Measurements from ENCODE around the gene CEP55. TPM values are rescaled to one million over a fixed set of nuclear protein-coding genes. Genes with fewer than 3 reads are reported as not detected.
A peak's percentile ranks its signal among the peaks of the same experiment; 100 is the strongest.

Gene CEP55
- polyA plus RNA-seq, 10 donors: 7.1 to 13.7 (median 9.3) TPM

DNA sequence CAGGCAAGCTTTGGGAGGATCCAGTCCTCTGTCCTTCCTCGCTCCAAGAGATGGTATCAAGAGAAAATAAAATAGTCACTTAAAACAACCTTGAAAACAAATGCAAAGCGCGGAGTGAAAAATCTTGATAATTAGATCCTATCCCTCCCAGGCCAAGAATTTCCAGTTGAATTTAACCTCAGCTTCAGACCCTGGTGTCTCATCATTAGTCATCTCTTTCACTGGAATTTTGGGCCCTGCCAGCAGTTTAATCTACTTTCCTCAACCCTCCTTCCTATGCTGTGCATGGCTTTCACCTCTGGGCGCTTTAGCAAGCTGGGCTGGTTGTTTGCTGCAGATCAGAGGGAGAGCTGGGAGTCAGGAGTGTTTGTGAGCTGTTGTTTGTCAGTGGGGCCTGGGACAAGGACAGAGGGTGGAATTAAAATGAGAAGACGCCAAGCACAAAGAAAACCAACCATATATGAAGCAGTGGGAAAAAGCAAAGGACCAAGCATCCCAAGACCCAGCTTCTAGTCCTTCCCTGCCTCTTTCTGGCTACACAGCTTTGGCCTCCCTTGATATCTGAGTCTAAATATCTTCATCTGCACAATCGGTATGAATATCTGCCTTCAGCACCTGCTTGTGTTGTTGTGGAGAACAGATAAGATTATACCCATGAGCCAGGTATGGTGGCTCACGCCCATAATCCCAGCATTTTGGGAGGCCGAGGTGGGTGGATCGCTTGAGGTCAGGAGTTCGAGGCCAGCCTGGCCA, 27.8 kb upstream of the CEP55 start:
- peak in 1 of 3 donors; percentile 89 for DNase-seq

DNA sequence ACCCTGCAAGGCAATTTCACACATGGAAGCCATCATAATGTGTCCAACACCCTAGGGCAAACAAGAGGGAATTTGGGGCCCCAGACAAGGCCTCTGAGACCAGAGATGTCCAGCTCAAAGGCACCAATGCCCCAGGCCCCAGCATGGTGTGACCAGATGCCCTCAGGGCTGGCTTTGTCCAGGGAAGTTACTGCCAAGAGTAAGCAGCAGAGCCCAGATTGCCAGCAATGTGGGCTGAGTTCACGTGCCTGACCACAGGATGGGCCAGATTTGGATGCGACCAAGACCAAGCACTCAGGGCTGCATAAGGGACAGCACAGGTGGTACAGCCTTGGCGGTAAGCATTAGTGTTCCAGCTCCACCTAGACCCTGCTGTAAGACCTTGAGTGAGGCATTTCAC, 27.0 kb upstream of the CEP55 start:
- no peak for DNase-seq

DNA sequence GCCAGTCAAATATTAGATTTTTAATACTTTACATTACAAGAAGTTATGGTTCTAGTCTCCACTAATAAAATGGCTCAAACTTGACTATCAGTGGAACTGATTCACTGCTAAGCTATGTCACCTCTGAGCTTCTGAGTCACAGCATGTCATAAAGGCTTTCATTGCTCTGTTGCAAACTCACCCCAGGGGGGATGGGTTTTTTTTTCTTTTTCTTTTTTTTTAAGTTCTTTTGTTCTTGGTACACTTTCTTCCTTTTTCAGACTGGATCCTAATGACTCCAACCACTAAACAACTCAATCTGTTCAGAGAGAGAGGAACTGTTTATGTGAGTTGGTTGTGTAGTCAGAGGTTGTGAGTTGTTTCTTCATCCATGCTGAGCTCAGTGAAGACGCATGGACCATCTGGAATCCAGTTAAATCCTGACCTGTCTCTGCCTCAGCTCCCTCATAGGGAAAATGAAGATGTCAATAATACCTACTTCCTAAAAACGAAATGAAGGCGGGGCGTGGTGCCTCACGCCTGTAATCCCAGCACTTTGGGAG, 25.2 kb upstream of the CEP55 start:
- peak in 1 of 3 donors; percentile 92 for DNase-seq

DNA sequence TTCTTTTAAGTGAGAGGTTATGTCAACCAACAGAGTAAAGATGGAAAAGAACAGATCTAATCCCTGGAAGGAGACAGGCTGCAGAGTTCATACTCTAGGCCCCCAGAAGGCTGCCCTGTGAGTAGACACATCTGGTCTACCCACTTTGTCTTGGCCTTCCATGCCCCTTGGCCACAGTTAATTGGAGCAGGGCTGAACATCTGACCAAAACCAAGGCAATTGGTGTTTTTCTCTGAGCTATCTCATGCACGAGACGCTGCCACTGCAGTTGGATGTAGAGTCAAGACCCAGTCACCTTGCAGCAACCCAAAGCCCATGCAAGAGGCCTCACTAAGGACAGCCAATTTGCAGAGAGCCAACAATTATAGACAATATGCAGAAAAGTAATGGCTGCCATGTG, 23.3 kb upstream of the CEP55 start:
- no peak for DNase-seq

DNA sequence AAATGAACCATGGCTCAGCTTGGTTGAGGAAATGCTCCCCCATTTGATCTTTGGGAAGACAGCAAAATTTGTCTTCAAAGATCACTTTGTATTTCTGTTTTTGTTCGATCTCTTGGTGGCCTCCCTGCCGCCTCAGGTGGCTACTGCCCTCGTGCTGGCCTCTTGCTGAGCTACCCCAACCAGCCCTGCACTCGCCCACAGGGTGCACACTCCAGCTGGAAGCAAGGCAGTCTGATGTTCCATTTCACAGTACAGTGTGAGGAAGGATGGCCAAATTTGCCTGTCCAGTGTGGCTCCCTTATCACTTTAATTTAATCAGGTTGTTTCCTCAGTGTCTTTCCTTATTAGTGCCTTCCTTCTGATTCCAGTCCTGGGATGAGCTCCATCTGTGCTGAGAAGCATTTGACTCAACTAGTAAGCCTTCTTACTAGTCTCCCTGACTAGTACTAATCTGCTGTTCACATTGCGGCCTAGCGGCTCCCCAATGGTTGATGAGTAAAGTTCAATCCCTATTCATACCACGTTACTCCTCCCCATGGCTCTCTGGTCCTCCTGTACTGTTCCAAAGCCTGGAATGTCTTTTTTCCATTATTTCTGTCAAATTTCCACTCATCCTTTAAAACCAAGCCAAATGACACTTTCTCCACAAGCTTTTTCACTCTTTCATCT, 22.5 kb upstream of the CEP55 start:
- peak in 1 of 3 donors; percentile 49 for DNase-seq

DNA sequence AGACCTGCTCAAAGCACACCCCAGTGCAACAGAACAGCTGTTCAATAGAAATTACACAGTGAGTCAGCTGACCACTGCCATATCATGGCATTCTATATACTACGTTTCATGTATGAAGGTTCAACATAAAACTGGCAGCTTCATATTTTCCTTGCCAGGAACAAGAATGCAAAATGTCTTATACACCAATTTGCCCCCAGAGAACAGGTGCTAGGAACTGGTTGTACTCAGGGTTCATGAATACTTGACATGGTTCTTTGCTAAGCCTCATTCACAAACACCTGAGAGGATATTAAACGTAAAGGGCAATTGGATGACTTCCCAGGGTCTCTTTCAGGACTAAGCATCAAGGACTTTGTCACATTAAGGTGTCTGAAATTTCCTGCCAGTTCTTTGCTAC, 21.2 kb upstream of the CEP55 start:
- no peak for DNase-seq

DNA sequence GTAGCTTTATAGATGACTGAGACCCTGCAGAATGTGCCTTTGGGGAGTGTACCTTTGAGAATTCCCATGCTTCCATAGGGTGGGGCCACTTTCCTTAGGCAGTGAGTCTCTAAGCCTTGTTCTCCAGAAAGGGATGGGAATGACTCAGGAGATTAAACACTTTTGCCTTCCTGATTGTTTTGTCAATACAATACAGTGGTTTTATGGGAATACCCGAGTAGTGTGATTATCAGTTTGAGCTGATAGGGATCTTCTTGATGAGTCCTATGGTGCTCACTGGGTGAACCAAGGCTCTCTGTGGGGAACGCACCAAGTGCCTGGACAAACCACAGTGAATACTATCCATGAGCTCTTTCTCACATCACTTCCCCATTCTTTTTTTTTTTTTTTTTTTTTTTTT, 20.5 kb upstream of the CEP55 start:
- DNase-seq: no peak

DNA sequence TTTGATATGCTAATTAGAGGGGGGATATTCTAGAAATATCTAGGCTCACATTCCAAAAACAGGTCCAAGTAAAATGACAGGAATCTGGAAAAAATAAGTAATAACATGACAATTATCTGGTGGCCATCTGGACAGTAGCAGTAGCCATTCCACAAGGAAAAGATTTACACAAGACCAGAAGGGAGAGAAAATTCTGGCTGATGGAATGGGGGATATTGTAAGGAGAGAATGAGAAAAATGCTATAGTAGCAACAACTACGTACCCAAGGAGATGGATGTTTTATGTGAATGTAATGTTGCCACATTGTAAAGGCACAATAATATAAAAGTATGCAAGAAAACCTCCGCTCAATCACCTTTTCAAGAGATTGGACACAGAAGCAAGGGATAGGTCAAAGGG, 19.7 kb upstream of the CEP55 start:
- DNase-seq: no peak

DNA sequence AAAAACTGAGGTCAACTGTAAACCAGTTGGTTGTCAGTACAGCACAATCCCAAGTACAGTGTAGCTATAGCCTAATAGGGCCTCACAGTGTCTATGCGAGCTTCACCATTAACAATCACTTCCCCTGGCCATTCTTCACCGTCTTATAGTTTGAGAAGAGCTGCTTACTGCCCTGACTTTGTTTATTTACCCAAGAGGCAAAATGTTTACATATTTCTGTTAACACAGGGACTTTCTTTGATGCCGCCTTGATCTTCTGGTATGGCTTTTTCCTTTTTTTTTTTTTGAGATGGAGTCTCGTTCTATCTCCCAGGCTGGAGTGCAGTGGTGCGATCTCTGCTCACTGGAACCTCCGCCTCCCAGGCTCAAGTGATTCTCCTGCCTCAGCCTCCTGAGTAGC, 17.5 kb upstream of the CEP55 start:
- no peak for DNase-seq

DNA sequence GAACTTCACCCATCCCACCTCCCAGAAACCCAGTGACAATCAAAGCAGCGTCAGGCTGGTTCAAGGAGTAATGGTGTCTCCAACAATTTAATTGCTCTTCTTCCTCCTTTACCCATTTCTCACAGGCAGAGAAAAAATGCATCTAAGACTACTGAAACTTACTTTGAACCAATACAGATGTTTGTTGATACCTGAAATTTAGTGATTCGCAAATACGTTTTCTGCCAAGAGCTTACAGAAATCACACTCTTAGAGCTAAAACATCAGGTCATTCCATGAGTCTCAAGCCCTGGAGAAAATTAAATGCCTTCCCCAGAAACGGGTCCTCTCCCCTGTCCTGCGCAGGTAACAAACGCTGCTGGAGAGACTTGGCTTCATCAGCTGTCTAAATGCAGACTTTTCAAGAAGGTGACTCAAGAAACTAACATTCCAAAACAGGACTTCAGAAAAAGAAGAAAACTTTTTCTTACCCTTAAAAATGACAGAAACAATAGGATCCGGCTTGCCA, 14.7 kb upstream of the CEP55 start:
- no peak for DNase-seq

DNA sequence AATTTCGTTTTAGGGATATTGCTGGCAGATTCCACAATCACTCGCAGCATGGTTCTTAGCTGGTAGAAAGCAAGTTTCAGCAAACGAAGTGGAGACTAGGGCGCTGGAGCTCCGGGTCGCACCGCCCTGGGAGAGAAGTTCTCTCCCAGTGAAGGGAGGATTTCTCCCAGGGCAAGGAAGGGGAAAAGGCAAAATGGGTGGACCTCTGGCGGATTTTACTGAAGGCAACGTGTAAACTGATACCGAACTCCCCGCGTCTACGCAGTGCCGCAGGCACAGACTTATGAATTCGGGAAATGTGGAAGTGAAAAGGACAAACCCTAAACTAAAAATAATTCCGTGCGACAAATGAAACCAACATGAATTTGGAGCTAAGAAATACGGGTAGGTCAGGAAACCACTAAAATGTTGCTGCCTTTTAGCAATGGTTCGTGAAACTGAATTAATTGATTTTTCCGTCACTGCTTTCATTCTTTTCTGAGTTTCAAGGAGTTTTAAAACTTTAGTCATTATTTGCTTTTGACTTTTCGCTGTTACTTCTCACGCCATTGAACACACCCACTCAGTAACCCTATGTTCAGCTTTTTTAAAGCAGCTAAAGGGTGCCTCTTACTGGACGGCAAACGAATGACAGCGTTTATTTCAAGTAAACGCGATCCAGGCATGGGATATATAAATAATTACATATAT, 14.1 kb upstream of the CEP55 start, which contains the start of gene MYOF:
MYOF (minus strand) TSS at position 190 of the 690 bp plus-strand sequence; CDS start at position 50, 140 bp downstream.
- DNase-seq: peak; percentile 87 to 93 (median 89)

DNA sequence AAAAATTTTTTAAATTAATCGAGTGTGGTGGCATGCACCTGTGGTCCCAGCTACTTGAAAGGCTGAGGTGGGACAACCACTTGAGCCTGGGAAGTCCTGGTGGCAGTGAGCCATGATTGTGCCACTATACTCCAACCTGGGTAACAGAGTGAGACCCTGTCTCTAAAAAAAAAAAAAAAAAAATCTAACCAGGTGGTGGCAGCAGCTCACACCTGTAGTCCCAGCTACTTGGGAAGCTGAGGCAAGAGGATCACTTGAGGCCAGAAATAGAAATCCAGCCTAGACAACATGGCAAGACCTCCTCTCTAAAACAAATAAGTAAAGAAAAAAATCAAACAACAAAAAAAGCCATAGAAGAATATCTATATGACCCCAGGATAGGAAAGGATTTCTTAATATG, 10.7 kb upstream of the CEP55 start:
- DNase-seq: no peak

DNA sequence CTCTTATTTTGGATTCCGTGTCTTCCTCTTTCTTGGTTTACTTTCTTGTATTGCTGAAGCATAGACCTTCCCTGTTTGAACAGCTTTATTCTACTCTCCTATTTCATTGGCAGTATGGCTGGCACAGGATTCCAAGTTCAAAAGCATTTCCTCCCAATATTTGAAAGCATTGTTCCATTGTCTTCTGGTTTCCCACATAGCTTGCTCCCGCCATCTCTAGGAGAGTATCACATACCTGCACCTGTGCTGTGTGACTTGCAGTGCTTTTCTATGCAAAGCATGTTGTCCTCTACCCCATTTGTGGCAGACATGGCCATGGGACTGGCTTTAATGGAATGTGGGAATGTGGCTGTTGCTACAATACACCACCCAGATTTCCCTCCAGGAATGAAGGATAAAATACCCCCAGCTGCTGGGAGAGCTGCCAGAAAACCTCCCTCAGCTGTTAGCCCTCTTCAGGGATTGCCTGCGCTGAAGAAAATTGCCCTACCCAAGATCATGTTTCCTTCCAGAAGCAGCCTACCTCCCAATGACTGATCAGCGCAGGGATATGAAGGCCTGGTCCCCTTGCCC, 7.4 kb upstream of the CEP55 start:
- DNase-seq: peak in 1 of 3 donors; percentile 25

DNA sequence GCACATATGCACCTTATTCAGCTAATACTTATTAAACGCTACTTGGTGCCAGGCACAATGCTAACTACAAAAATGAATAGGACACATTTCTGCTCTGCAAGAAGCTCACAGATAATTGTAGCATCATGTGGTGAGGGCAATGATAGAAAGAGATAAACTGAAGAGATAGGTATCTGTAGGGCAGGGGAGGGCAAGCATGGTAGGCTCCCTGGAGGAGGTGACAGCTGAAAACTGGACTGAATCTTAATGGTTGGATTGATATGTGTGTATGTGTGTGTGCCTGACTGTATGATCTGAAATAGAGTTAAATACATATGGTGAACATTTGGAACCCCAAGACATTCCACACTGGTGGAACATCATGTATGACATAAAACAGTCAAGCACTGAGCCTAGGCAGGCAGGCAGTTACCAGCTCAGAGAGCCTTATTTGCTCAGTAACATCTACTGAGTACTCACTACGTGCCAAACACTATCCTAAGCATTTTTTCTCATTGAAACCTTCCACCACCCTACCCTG, 4.8 kb upstream of the CEP55 start:
- no peak for DNase-seq

DNA sequence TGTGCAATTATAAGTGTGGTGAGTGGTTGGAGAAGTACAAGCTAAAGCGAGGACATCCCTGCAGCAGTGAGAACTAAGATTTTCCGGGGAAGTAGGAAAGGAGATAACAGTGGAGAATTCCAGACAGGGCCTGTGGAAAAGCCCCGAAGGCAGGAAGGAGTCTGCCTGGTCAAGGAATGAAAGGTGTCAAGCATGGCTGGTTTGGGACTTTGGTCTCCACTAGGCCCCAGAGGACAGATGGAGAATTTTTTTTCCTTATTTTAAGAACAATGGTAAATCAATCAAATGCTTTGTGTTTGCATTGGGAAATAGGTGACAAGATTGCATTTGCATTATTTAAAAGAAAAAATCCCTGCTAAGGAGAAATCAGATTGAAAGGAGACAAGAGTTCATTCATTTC, 3.2 kb upstream of the CEP55 start:
- DNase-seq: no peak

DNA sequence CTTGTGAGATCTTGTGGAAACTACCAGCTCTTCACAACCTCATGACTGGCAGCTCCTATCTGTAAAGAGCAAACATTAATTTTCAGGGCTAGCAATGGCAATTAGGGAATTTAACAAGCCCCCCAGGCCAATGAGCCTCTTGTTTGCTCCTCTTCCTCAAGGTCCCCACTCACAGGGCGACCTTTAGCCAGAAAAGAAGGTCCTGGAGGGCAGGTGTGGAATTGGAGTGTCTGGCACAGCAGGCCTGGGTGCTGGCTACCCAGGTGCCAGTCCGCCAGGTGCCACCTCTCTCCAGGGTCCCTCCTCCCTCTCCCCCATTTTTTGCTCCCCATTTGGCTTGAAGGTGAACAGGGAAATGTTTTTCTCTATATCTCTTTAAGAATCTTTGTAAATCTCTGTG, 1.9 kb upstream of the CEP55 start:
- DNase-seq: no peak

DNA sequence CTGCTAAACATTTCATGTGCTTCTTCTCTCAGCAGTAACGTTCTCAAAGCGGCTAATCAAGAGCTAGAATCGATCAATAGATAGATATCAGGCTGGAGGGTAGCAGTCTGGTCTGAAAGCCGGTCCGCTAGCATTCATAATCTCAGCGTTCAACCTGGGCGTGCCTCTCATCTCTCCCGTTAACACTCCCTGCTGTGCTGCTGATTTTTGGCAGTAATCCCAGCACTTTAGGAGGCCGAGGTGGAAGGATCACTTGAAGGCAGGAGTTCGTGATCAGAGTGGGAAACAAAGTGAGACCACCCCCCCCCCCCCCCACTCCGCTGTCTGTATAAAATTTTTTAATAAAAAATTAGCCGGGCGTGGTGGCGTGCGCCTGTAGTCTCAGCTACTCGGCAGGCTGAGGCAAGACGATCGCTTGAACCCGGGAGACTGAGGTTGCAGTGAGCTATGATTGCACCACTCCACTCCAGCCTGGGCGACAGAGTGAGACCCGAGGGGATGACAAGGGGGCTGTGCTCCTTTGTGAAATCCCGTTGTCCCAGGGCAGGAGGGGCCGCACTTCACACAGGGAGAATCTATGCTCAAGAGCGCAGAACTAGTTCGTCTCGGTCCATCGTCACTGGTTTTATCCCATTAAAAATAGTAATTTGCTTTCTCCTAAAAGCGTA, 624 bp upstream of the CEP55 start:
- peak in 2 of 3 donors; percentile 40 to 72 for DNase-seq

DNA sequence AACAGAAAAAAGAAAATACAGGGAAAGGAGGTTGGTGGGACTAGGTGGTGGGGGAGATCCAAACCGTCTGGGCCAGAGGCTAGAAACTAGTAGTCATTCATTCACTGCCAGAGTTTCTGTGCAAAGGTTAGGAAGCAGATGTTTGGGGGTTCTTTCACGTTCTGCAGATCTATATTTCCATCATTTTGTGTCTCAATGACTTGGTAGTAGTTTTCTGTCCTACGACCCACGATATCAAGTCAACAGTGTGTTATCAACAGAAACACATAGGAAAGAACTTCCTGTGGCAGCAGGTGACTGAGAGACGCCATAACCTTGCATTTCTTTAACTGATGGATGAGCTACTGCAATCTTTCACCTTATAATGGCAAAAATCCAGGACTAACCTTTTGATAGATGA, 1.8 kb downstream of the CEP55 start:
- DNase-seq: no peak

DNA sequence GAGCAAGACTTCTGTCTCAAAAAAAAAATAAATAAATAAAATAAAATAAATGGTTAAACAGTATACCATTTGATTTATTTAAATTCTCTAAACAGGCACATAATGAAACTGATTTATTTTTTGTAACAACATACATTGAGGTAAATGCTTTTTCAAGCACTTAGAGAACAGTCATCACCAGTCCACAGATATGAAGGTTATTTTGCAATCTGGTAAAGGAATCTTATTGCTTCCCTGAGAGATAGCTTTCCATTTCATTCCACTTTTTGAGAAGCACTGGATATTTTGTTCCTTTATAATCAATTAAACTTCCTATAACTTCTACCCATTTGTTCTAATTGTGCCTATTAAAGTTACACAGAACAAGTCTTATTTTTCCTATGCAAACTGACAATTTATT, 5.2 kb downstream of the CEP55 start:
- no peak for DNase-seq

DNA sequence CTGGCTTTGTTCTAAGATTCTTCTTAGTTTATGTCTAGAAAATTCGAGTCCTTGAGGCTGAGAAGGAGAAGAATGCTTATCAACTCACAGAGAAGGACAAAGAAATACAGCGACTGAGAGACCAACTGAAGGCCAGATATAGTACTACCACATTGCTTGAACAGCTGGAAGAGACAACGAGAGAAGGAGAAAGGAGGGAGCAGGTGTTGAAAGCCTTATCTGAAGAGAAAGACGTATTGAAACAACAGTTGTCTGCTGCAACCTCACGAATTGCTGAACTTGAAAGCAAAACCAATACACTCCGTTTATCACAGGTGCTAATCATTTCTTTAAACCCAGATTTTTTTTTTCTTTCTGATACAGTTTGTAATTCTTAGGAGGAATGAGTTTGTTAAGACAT, 6.7 kb downstream of the CEP55 start:
- DNase-seq: no peak

DNA sequence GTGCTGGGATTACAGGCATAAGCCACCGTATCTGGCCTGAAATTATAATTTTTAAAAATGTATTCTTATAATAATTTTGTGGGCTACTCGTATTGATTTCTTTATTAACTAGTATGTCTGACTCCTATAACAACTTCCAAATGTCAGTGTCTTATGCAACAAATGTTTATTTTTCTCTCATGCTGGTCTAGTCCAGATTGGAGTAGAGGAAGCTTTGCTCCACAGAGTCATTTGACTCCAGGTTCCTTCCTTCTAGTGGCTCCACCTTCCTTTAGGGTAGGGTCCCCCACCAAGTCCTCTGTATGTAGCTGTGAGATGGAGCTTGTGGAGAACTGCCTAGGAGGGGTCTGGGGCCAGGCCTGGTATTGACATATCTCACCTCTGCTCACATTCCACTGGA, 8.7 kb downstream of the CEP55 start:
- DNase-seq: no peak

Measured in muscle of back (tissue), 11 donors.